ENCODE measurements around the gene FAT1.
"Not testable (repeated sequence)": the region's sequence is repeated elsewhere in the genome, so short reads cannot be mapped to it uniquely, and the experiment has no call there.

The FAT1 gene

GRCh38 chr4:186693159-186693815, 30.4 kb downstream of the FAT1 start:
- DNase-seq = peak; percentile 83

- no peak for DNase-seq
These were observed 32.3 kb downstream of the FAT1 start for GRCh38 chr4:186691396-186691795.

GRCh38 chr4:186689476-186689875, 34.2 kb downstream of the FAT1 start:
- DNase-seq = no peak

- no peak for DNase-seq
These were observed 35.3 kb downstream of the FAT1 start for GRCh38 chr4:186688150-186688943.

DNA sequence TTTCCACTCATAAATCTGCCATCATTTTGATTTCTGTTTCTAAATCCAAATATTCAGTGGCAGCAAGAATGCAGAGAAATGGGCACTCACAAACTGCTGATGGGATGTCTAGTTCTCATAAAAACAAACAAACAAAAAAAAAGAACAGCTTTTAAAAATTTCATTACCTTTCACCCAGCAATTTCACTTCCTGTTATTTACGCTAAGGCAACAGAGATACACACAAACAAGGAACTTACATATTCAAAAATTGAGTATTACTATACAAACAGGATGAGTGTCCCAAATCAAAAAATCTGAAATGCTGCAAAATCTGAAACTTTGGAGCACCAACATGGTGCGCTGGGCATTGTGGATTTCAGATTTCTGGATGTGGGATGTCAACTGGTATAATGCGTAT, 36.4 kb downstream of the FAT1 start:
- no peak for DNase-seq

DNA sequence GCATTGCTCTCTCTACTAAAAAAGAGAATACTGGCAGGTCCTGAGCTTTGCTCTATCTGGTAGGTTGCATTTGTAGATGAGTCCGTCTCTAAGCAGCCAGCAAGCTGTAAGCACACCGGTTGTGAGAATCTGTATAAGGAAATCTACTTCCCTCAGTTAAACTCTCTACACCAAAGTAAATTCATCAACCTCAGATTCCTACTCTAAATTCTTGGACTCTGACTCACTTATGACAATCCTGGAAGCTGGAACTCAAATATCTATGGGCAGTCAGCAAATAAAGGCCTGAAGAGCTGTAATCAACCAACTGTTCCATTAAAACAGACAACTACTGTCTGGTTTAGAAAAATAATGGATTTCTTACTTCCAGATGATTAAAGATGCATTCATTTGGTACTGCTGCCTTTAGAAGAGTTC, 37.9 kb downstream of the FAT1 start:
- peak; percentile 96 for DNase-seq

DNA sequence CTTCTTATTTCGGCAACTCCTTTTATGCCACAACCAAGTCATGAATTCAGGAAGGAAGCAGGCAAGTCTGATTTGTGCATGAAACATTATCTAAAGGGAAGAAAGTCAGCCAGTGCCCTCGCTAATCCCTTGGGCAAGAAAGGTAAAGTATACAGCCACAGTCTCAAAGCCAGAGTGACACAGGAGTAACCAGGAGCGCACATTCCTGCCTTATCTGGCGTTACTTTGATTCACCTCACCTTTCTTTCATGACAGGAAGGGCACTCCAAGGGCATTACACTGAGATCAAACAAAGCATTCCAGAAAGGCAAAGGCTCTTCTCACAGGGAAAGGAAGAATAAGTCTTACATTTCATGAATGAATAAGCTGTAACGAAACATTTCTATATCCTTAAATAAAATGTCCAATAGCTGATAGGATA, 38.8 kb downstream of the FAT1 start:
- DNase-seq = no peak

DNA sequence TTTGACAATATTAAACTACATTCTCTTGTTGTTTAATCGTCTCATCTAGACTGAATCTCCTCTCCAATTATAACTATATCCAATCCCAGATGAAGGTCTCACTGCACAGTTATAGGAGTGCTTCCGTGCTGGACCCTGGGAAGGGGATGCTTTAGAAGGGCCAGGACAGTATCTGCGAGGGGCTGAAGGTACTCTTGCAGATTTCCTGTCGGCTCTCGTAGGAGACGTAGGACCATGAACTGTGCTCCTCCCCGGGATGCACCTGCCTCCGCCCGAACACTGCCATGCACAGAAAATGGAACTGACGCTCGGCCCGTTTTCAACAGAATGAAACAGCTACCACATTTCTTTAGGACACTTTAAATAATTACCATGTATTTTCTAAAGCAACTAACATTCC, 39.4 kb downstream of the FAT1 start:
- no peak for DNase-seq

GRCh38 chr4:186680641-186681040, 43.0 kb downstream of the FAT1 start:
- DNase-seq = no peak

DNA sequence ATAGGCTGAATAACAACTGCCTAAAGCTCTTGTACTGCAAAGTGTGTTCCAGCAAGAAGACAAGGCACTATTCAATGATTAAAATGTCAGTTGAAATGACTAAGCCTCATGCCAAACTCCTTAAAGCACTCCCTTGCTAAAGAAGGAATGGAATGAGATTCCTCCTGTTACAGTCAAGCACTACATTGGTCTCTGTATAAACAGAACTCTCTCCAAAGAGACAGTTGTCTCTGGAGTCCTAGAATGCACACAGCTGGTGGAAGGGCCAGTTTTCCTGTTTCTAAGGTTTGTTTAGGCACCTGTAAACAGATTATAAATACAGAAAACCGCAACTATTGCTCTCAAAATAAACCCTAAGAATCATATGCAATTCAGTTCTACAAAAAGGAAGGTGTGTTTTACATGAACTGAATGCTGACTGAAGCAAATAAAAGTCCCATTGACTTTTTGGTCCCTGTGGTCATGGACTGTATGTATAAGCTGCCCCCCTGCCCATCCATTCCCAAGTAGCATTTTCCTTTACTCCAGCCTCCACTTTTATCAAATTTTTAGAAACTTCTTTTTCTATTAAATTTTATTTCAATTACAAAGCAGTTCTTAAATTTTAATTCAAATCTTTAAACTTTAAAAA, 47.0 kb downstream of the FAT1 start:
- DNase-seq = peak; percentile 91

GRCh38 chr4:186669735-186670134, 53.9 kb downstream of the FAT1 start:
- DNase-seq = peak; percentile 18

DNA sequence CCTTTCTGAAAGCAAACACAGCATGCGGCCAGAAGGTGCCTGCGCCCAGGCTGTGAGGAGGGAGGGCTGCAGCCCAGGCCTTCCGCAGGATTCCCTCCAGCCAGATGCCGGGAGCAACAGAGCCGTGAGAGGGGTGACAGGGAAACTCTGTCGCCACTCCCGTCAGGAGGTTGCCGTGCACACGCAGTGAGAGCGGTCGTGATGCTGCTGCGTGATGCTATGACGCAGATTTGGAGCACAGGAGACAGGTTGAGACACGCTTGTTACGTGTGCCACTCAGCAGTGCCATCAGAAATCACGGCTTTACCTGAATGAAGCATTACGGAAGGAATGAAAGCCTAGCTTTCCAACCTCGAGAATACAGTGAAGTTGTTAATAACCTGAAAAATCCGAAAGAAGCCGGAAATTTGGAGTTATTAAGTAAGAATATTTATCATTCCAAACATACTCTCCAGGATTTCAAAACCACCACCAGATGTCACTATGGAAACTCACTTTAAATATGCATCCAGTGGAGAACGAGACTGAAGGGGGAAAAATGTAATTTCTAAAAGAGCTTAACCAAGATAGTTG, 54.4 kb downstream of the FAT1 start:
- peak; percentile 87 for DNase-seq

DNA sequence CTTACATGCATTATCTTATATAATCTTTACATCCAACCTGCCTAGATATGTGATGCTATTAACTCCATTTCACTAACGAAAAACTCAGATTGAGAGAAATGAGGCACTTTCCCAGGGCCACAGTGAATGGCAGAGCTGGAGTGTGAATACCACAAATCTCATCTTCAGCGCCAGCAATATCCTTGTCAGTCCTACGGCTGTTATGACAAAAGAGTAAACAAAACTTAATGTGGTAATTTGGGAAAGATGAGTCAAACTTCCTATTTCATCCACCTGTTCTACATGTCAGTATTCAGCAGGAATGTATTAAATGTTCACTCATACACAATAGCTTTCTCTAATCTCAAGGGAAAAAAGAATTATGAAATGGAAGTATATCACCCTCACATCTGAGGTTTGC, 56.9 kb downstream of the FAT1 start:
- DNase-seq = no peak

DNA sequence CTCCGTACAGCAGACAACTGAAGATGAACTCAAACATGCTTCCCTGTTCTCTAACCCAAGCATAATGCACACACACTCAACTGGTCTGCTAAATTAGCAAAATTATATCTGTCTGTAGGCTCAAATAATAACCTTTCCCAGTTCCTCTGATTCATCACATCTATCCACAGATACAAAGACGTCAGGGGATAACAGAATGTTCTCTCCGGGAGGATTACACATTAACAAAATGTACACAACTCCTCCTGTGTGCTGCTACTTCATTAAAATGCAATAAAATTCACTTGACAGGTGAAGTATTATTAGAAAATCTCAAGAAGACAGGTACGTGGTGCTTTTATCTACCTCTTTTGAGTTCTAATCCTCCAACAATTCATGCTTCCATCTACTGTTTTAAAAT, 57.4 kb downstream of the FAT1 start:
- no peak for DNase-seq

DNA sequence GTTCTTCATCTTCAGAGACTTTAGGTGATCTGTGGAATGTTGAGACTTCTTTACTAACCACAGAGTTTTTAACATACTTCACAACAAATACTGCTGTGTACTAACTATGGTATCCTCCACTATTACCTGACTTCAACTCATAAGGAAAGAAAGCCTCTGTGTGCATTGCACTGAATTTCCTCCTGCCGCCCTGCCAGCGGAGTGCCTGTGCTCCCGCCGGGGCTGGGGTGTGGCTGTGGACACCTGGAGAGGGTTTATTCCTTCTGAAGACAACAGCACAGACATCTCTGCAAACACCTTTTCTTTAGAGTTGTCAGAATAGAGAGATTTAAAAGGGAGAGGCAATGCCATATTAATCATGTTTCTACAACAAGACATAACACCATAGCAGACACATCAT, 63.3 kb downstream of the FAT1 start:
- DNase-seq = no peak

DNA sequence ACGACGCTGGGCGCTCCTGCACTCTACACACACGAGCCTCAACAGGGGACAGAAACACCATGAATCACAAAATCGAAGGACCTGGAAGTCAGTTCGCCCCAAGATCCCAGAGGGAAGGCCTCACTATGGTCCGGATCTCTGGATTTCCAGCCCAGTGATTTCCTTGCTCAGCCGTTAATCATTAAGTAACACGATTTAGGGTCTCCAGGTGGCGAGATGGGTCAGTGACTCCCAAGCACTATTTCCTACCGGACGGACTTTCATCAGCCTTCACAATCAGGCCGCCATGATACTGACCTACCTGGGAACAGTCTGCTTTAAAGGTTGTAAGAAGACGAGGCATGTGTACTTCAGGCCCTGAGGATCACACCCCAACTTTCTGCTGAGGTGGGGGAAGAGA, 63.7 kb downstream of the FAT1 start:
- no peak for DNase-seq

DNA sequence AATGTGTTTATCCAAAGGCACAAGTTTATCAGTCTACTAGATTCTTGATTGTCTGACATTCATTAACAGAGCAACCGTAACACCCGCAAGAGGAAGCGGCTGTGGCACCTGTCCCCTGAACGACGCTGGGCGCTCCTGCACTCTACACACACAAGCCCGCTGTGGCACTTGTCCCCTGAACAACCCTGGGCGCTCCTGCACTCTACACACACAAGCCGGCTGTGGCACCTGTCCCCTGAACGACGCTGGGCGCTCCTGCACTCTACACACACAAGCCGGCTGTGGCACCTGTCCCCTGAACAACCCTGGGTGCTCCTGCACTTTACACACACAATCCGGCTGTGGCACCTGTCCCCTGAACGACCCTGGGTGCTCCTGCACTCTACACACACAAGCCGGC, 64.2 kb downstream of the FAT1 start:
- DNase-seq = not testable (repeated sequence)

GRCh38 chr4:186658657-186659056, 65.0 kb downstream of the FAT1 start:
- no peak for DNase-seq

GRCh38 chr4:186657764-186658163, 65.9 kb downstream of the FAT1 start:
- DNase-seq = peak; percentile 21

GRCh38 chr4:186653969-186654368, 69.7 kb downstream of the FAT1 start:
- DNase-seq = no peak

DNA sequence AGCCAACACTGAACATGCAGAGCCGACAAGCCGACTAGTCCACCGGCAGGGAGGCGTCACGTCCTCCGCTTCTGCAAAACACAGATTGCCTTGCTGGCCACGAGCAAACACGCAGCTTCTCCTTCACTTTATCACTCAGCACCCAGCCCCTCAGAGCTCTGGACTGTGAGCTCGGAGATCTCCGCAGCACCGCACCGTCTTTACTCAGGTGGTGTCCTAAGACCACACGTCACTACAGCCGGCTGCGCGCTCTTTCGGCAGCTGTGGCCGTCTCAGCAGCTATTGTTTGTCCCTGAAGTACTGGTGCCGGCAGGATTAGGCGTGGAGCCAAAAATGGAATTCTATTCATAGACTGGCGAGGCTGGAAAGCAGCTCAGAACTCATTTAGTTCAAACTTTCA, 72.0 kb downstream of the FAT1 start:
- no peak for DNase-seq

DNA sequence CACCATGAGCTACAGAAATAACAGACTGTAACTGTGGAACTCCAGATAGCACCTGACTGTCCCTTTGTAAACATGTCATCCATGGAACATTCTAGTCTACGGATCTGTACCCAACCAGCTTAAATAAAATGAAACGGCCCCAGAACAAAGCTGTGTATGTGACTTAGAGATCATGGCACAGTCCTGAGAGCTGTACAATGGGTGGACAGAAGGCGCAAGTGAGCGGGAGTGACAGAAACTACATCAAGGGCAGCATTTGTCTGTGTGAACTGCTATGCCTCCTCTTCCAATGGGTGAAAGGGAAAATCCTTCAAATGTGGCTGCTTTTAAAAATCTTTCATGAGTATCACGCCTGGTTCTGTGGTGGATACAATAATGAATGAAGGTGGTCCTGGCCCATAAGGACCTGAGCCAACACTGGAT, 72.5 kb downstream of the FAT1 start:
- no peak for DNase-seq

GRCh38 chr4:186650401-186651180, 73.1 kb downstream of the FAT1 start:
- DNase-seq = no peak

All from fibroblast of upper back skin (primary cell).